Measurements from ENCODE around the gene RBM28. TPM values are rescaled to one million over a fixed set of nuclear protein-coding genes. Genes with fewer than 3 reads are reported as not detected.

The RBM28 gene
- total and polyA plus RNA-seq, 10 of the 15 experiments (the other 5 are each of a cell fraction or from before 2014, with no cell fraction given): 14.3 to 50.4 (median 32.8) TPM

GRCh38 chr7:128323459-128324367 lies 20.0 kb downstream of the RBM28 start:
- in situ Hi-C loops (cut with MboI) (no loop called here), intact Hi-C loops (cut with micrococcal nuclease; ENCODE audit: unreplicated experiment) (no loop called here)
- ChIA-PET POLR2A (no interaction called here), CTCF (no interaction called here), RAD21 (ENCODE audit: unreplicated experiment) (no interaction called here), SMC1A (ENCODE audit: uncharacterized antibody, unreplicated experiment) (no interaction called here)
- Histone ChIP-seq H4K20me1 (ENCODE audit: control insufficient read depth, insufficient read depth) (no peaks in the 10 kb centered on the region), H3K4me3 (no peak overlapping the region), H3K27ac (ENCODE audit: control insufficient read depth, insufficient read depth) (no peak overlapping the region), H3K27me3 (replicated peaks in 1 of 2; ENCODE audit: control insufficient read depth in 2 of 2, insufficient read depth in 2 of 2, low read length in 1 of 2) (no peaks in the 10 kb centered on the region), H3K36me3 (ENCODE audit: control insufficient read depth in 2 of 2, insufficient read depth in 2 of 2, low read length in 1 of 2) (peaks cover 9 to 14% of the 10 kb centered on the region in 2 experiments; a peak in 3 of 4 replicates), H3K9me3 (replicated peaks; ENCODE audit: control insufficient read depth, insufficient read depth, low read length) (no peaks in the 10 kb centered on the region), H3K9ac (ENCODE audit: control insufficient read depth, insufficient read depth, low read length) (no peak overlapping the region), H3K4me1 (ENCODE audit: control insufficient read depth, insufficient read depth, low read length) (no peaks in the 10 kb centered on the region), H3K4me2 (ENCODE audit: control insufficient read depth, insufficient read depth) (no peak overlapping the region), H2AFZ (ENCODE audit: control insufficient read depth, low read depth, low read length) (no peak overlapping the region), H3K79me2 (ENCODE audit: control insufficient read depth, insufficient read depth, low read length) (no peaks in the 10 kb centered on the region)
- no peak for TF ChIP-seq ZNF384 (IDR thresholded peaks at IDR 0.05; ENCODE audit: borderline replicate concordance, low read depth, low read length)
- no peak for TF ChIP-seq MYC (IDR thresholded peaks at IDR 0.05; ENCODE audit: insufficient read depth, insufficient read length, insufficient replicate concordance, low read length, severe bottlenecking)
- TF ChIP-seq, protein P1, sequence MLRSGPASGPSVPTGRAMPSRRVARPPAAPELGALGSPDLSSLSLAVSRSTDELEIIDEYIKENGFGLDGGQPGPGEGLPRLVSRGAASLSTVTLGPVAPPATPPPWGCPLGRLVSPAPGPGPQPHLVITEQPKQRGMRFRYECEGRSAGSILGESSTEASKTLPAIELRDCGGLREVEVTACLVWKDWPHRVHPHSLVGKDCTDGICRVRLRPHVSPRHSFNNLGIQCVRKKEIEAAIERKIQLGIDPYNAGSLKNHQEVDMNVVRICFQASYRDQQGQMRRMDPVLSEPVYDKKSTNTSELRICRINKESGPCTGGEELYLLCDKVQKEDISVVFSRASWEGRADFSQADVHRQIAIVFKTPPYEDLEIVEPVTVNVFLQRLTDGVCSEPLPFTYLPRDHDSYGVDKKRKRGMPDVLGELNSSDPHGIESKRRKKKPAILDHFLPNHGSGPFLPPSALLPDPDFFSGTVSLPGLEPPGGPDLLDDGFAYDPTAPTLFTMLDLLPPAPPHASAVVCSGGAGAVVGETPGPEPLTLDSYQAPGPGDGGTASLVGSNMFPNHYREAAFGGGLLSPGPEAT (IDR thresholded peaks at IDR 0.05; ENCODE audit: low read depth): no peak
- TF ChIP-seq ASH2L (IDR thresholded peaks at IDR 0.05; ENCODE audit: borderline replicate concordance, low read depth): no peak
- TF ChIP-seq NR2F1 (conservative IDR thresholded peaks at IDR 0.05): no peak
- TF ChIP-seq, protein P2, sequence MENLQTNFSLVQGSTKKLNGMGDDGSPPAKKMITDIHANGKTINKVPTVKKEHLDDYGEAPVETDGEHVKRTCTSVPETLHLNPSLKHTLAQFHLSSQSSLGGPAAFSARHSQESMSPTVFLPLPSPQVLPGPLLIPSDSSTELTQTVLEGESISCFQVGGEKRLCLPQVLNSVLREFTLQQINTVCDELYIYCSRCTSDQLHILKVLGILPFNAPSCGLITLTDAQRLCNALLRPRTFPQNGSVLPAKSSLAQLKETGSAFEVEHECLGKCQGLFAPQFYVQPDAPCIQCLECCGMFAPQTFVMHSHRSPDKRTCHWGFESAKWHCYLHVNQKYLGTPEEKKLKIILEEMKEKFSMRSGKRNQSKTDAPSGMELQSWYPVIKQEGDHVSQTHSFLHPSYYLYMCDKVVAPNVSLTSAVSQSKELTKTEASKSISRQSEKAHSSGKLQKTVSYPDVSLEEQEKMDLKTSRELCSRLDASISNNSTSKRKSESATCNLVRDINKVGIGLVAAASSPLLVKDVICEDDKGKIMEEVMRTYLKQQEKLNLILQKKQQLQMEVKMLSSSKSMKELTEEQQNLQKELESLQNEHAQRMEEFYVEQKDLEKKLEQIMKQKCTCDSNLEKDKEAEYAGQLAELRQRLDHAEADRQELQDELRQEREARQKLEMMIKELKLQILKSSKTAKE (IDR thresholded peaks at IDR 0.05; ENCODE audit: low read depth, poor library complexity, severe bottlenecking): no peak
- TF ChIP-seq RB1 (IDR thresholded peaks at IDR 0.05; ENCODE audit: borderline replicate concordance): no peak
- WGBS (ENCODE audit: insufficient coverage, insufficient replicate concordance, low lambda C conversion rate, missing lambda C conversion rate): 92% methylated on average over 10 of the region's 10 CpGs
- no peak for ATAC-seq
- no peak for DNase-seq (ENCODE audit: low read depth, low spot score)
- BruUV-seq (replicated peaks): no TSS peak
- FAIRE-seq: no peak
